Mesodermal cell (in vitro differentiated cells): ENCODE results near the gene WDR55. TPM values are rescaled to one million over a fixed set of nuclear protein-coding genes. Genes with fewer than 3 reads are reported as not detected.
"Not testable (repeated sequence)": the region's sequence is repeated elsewhere in the genome, so short reads cannot be mapped to it uniquely, and the experiment has no call there.

Source experiments
- H3K27ac ChIP-seq: 2 replicates; pipeline ENCODE4 v1.7.0; 2013; ENCODE audit warnings: mild to moderate bottlenecking, low read depth, low read length, moderate library complexity; ENCODE audit not compliant: severe bottlenecking
- H3K36me3 ChIP-seq: 2 replicates; pipeline ENCODE4 v1.7.1; 2013; ENCODE audit warnings: mild to moderate bottlenecking, low read length, moderate library complexity; ENCODE audit not compliant: control insufficient read depth, insufficient read depth
- H3K4me1 ChIP-seq: one replicate; pipeline ENCODE4 v1.7.1; 2013; ENCODE audit warnings: mild to moderate bottlenecking, low read length; ENCODE audit not compliant: insufficient read depth, control insufficient read depth, poor library complexity, severe bottlenecking
- H3K4me3 ChIP-seq: 2 replicates; pipeline ENCODE4 v1.7.0; 2013; ENCODE audit warnings: low read length, control low read depth, mild to moderate bottlenecking; ENCODE audit not compliant: insufficient read depth, poor library complexity, severe bottlenecking; ENCODE audit errors: extremely low read depth
- H3K9me3 ChIP-seq: 2 replicates; pipeline ENCODE4 v1.7.1; 2013; ENCODE audit warnings: mild to moderate bottlenecking, low read length, moderate library complexity; ENCODE audit not compliant: control insufficient read depth
- WGBS, 2 experiments: methylation state at CpG; one replicate each; pipeline ENCODE4 v1.1.5; 2013; ENCODE audit warnings: missing lambda C conversion rate in 2 of 2; ENCODE audit not compliant: insufficient coverage in 2 of 2; 5-methylcytosine and 5-hydroxymethylcytosine counted together
- polyA plus RNA-seq, 2 experiments: library from polyadenylated mRNA; stranded (reverse); fragments of 50-300 nt; gene quantifications; one replicate each; pipeline ENCODE4 v1.2.3, GENCODE V29; 2013

The WDR55 gene
- 18.6 TPM for polyA plus RNA-seq (2013, experiment 1 of 2)
- polyA plus RNA-seq (2013, experiment 2 of 2), result 14.3 TPM

GRCh38 chr5:140664359-140665119 is at the start of gene WDR55:
Gene WDR55, plus strand, starts transcription at chr5:140664904. Its CDS starts 9 bp downstream, at chr5:140664913.
- Histone ChIP-seq H3K4me3 (peak within 1 kb of the TSS; percentile 97), H3K4me1 (no peaks in the 10 kb centered on the region), H3K9me3 (no peaks in the 10 kb centered on the region), H3K36me3 (peaks cover 73% of the 10 kb centered on the region), H3K27ac (peak within 1 kb of the TSS; percentile 81)
- 1 to 2% methylated on average over 38 to 50 of the region's 54 CpGs for WGBS, 2 experiments

- WGBS, 2 experiments, result 96 to 100% methylated on average over 1 to 3 of the region's 3 CpGs
- Histone ChIP-seq H3K4me1 (no peaks in the 10 kb centered on the region), H3K27ac (no peak overlapping the region), H3K4me3 (no peak overlapping the region), H3K9me3 (peaks cover 8% of the 10 kb centered on the region), H3K36me3 (no peaks in the 10 kb centered on the region)
Observed at GRCh38 chr5:140622301-140622700, 42.4 kb upstream of the WDR55 start.

GRCh38 chr5:140623061-140623460 is 41.6 kb upstream of the WDR55 start:
- H3K4me1 ChIP-seq, H3K4me3 ChIP-seq, H3K36me3 ChIP-seq, H3K27ac ChIP-seq: not testable (repeated sequence)
- H3K9me3 ChIP-seq, result peaks cover 14% of the 10 kb centered on the region

- H3K36me3 ChIP-seq, H3K27ac ChIP-seq, H3K4me1 ChIP-seq, H3K4me3 ChIP-seq: not testable (repeated sequence)
- WGBS, 2 experiments, result 74 to 98% methylated on average over 4 to 8 of the region's 10 CpGs
- peaks cover 22% of the 10 kb centered on the region for H3K9me3 ChIP-seq
Observed at GRCh38 chr5:140624886-140625285, 39.8 kb upstream of the WDR55 start.

- no peaks in the 10 kb centered on the region for H3K4me1 ChIP-seq
- WGBS, 2 experiments, result 91 to 92% methylated on average over 1 to 4 of the region's 6 CpGs
- H3K4me3 ChIP-seq, result no peak overlapping the region
- H3K9me3 ChIP-seq, result peaks cover 22% of the 10 kb centered on the region
- no peaks in the 10 kb centered on the region for H3K36me3 ChIP-seq
- no peak overlapping the region for H3K27ac ChIP-seq
Observed at GRCh38 chr5:140627972-140628371, 36.7 kb upstream of the WDR55 start.

- no peaks in the 10 kb centered on the region for H3K36me3 ChIP-seq
- no peak overlapping the region for H3K27ac ChIP-seq
- no peak overlapping the region for H3K4me3 ChIP-seq
- H3K9me3 ChIP-seq, result peaks cover 22% of the 10 kb centered on the region
- no peaks in the 10 kb centered on the region for H3K4me1 ChIP-seq
- 100% methylated on average over 1 of the region's 1 CpG for WGBS, 2 experiments
Observed at GRCh38 chr5:140628711-140629110, 36.0 kb upstream of the WDR55 start.

GRCh38 chr5:140630292-140631035 is 34.2 kb upstream of the WDR55 start:
- H3K4me1 ChIP-seq, result peaks cover 2% of the 10 kb centered on the region
- H3K36me3 ChIP-seq, result no peaks in the 10 kb centered on the region
- H3K9me3 ChIP-seq, result peaks cover 22% of the 10 kb centered on the region
- no peak overlapping the region for H3K4me3 ChIP-seq
- 79 to 80% methylated on average over 1 to 2 of the region's 2 CpGs for WGBS, 2 experiments
- H3K27ac ChIP-seq, result no peak overlapping the region

- no peaks in the 10 kb centered on the region for H3K36me3 ChIP-seq
- H3K4me3 ChIP-seq, result no peak overlapping the region
- peaks cover 22% of the 10 kb centered on the region for H3K9me3 ChIP-seq
- H3K4me1 ChIP-seq, result peaks cover 2% of the 10 kb centered on the region
- no peak overlapping the region for H3K27ac ChIP-seq
- 71 to 100% methylated on average over 1 to 2 of the region's 4 CpGs for WGBS, 2 experiments
Observed at GRCh38 chr5:140631036-140631417, 33.7 kb upstream of the WDR55 start.

- H3K27ac ChIP-seq, result no peak overlapping the region
- H3K4me3 ChIP-seq, result peak overlapping the region; percentile 28
- H3K36me3 ChIP-seq, result no peaks in the 10 kb centered on the region
- WGBS, 2 experiments, result 54 to 62% methylated on average over 36 of the region's 36 CpGs
- H3K9me3 ChIP-seq, result peaks cover 18% of the 10 kb centered on the region
- H3K4me1 ChIP-seq, result peaks cover 2% of the 10 kb centered on the region
Observed at GRCh38 chr5:140631831-140632365, 32.8 kb upstream of the WDR55 start.

GRCh38 chr5:140632366-140633020 is 32.2 kb upstream of the WDR55 start:
- 50 to 54% methylated on average over 49 to 51 of the region's 51 CpGs for WGBS, 2 experiments
- Histone ChIP-seq H3K4me3 (peak overlapping the region; percentile 28), H3K9me3 (peaks cover 13% of the 10 kb centered on the region), H3K36me3 (no peaks in the 10 kb centered on the region), H3K4me1 (peaks cover 2% of the 10 kb centered on the region), H3K27ac (no peak overlapping the region)
